HG03139 (cell line): Measurements from ENCODE around the gene C12orf76.
A peak's percentile ranks its signal among the peaks of the same experiment; 100 is the strongest.
"Not testable (repeated sequence)": the region's sequence is repeated elsewhere in the genome, so short reads cannot be mapped to it uniquely, and the experiment has no call there.

Experiments
- ATAC-seq: cut with Tn5 transposase; IDR thresholded peaks from one replicate; pipeline ENCODE4 v1.9.1; 2021; ENCODE audit not compliant: unreplicated experiment

C12orf76 gene

GRCh38 chr12:110048242-110049027 is at the start of gene C12orf76:
TSS of gene C12orf76 (minus strand) at chr12:110048522. CDS start at chr12:110048495, 27 bp downstream.
- ATAC-seq = peak; percentile 98

- ATAC-seq = no peak
Observed at GRCh38 chr12:110093631-110094311, 45.4 kb upstream of the C12orf76 start.

GRCh38 chr12:110091136-110091711 is 42.9 kb upstream of the C12orf76 start:
- no peak for ATAC-seq

GRCh38 chr12:110090266-110091135 is 42.2 kb upstream of the C12orf76 start:
- ATAC-seq = no peak

GRCh38 chr12:110088936-110089335 is 40.6 kb upstream of the C12orf76 start:
- ATAC-seq = no peak

- ATAC-seq = not testable (repeated sequence)
Observed at GRCh38 chr12:110088216-110088615, 39.9 kb upstream of the C12orf76 start.

GRCh38 chr12:110084314-110085015 is 36.1 kb upstream of the C12orf76 start:
- no peak for ATAC-seq

GRCh38 chr12:110080410-110080809 is 32.1 kb upstream of the C12orf76 start:
- ATAC-seq = no peak

GRCh38 chr12:110079477-110080400 is 31.4 kb upstream of the C12orf76 start:
- peak; percentile 78 for ATAC-seq

GRCh38 chr12:110077800-110078199 is 29.5 kb upstream of the C12orf76 start:
- ATAC-seq = no peak

- ATAC-seq = no peak
Observed at GRCh38 chr12:110075880-110076279, 27.6 kb upstream of the C12orf76 start.

- no peak for ATAC-seq
Observed at GRCh38 chr12:110074089-110074488, 25.8 kb upstream of the C12orf76 start.

GRCh38 chr12:110073049-110073831 is 24.9 kb upstream of the C12orf76 start:
- ATAC-seq = no peak

GRCh38 chr12:110072636-110073035 is 24.3 kb upstream of the C12orf76 start:
- ATAC-seq = not testable (repeated sequence)

- no peak for ATAC-seq
Observed at GRCh38 chr12:110071967-110072366, 23.6 kb upstream of the C12orf76 start.

GRCh38 chr12:110071504-110071903 is 23.2 kb upstream of the C12orf76 start:
- no peak for ATAC-seq

GRCh38 chr12:110068654-110069053 is 20.3 kb upstream of the C12orf76 start:
- ATAC-seq = no peak

GRCh38 chr12:110068115-110068514 is 19.8 kb upstream of the C12orf76 start:
- ATAC-seq = not testable (repeated sequence)
